HG03196 (cell line): ENCODE data around the gene LRRFIP1.
"Not testable (repeated sequence)": the region's sequence is repeated elsewhere in the genome, so short reads cannot be mapped to it uniquely, and the experiment has no call there.

ENCODE experiments used
- ATAC-seq: cut with Tn5 transposase; IDR thresholded peaks from one replicate; pipeline ENCODE4 v1.9.1; 2021; ENCODE audit not compliant: unreplicated experiment

Gene LRRFIP1

GRCh38 chr2:237627441-237628246 lies at the start of gene LRRFIP1:
Gene LRRFIP1, plus strand, starts transcription at chr2:237627587. Its CDS starts 58 bp downstream, at chr2:237627645.
- ATAC-seq: no peak

- ATAC-seq: no peak
These were observed 49.2 kb upstream of the LRRFIP1 start for GRCh38 chr2:237577956-237578870.

- no peak for ATAC-seq
These were observed 46.1 kb upstream of the LRRFIP1 start for GRCh38 chr2:237581326-237581725.

GRCh38 chr2:237581751-237582746 lies 45.3 kb upstream of the LRRFIP1 start:
- ATAC-seq: peak; percentile 56

GRCh38 chr2:237583385-237584295 lies 43.7 kb upstream of the LRRFIP1 start:
- no peak for ATAC-seq

GRCh38 chr2:237585590-237586221 lies 41.7 kb upstream of the LRRFIP1 start:
- ATAC-seq: no peak

GRCh38 chr2:237588044-237588696 lies 39.2 kb upstream of the LRRFIP1 start:
- no peak for ATAC-seq

GRCh38 chr2:237590272-237591140 lies 36.9 kb upstream of the LRRFIP1 start, which contains the start of gene RAB17:
Gene RAB17, minus strand, starts transcription at chr2:237590734. Its CDS starts 4,580 bp downstream, at chr2:237586154.
- no peak for ATAC-seq

GRCh38 chr2:237591141-237591881 lies 36.1 kb upstream of the LRRFIP1 start:
- ATAC-seq: no peak

GRCh38 chr2:237592425-237592980 lies 34.9 kb upstream of the LRRFIP1 start:
- no peak for ATAC-seq

GRCh38 chr2:237593036-237593435 lies 34.4 kb upstream of the LRRFIP1 start:
- ATAC-seq: no peak

GRCh38 chr2:237593596-237594320 lies 33.6 kb upstream of the LRRFIP1 start:
- ATAC-seq: no peak

- no peak for ATAC-seq
These were observed 32.9 kb upstream of the LRRFIP1 start for GRCh38 chr2:237594514-237594871.

- not testable (repeated sequence) for ATAC-seq
These were observed 31.4 kb upstream of the LRRFIP1 start for GRCh38 chr2:237595829-237596519.

- no peak for ATAC-seq
These were observed 30.7 kb upstream of the LRRFIP1 start for GRCh38 chr2:237596520-237597195.
